HG02885 (cell line): Measurements from ENCODE around the gene PIEZO2.

Experiments
- ATAC-seq: cut with Tn5 transposase; IDR thresholded peaks from one replicate; pipeline ENCODE4 v1.9.1; 2021; ENCODE audit warnings: mild to moderate bottlenecking; ENCODE audit not compliant: unreplicated experiment, poor library complexity

Gene PIEZO2

DNA sequence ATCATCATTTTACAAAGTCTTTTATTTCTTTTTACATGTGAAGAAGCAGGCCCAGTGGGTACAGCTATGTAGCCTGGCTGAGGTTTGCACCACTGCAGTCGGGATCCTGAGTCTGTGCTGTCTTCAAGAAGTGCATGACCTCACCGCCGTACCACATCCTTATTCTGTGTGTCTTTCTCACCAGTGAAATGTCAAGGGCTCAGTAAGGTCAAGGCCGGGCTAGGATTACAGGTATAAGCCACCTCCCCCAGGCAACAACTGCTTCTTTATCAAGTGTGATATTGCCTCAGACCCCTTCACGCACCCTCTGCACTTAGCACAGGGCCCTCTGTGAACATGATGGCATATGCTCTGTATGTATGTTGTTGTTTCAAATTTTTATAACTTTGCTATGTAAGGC lies 76.7 kb downstream of the PIEZO2 start:
- ATAC-seq = no peak

DNA sequence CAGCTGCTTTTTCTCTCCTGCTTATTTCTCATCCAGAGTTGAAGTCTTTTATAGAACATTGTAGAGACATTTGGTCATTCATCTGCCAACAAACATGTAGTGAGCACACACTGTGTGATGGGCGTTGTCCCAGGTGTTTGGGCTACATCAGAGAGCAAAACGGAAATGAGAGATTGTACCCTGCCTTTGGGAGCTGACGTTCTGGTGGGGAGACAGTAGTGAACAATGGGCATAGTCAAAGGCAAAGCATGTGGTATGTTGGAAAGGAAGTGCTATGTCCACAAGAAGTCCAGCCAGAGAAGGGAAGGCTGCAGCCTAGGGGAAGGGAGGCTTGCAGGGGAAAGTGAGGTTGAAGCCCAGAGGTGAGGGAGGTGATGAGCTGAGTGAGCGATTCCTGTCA lies 78.1 kb downstream of the PIEZO2 start:
- ATAC-seq = no peak

- ATAC-seq = no peak
Observed at GRCh38 chr18:11070593-11070992, 78.8 kb downstream of the PIEZO2 start.

DNA sequence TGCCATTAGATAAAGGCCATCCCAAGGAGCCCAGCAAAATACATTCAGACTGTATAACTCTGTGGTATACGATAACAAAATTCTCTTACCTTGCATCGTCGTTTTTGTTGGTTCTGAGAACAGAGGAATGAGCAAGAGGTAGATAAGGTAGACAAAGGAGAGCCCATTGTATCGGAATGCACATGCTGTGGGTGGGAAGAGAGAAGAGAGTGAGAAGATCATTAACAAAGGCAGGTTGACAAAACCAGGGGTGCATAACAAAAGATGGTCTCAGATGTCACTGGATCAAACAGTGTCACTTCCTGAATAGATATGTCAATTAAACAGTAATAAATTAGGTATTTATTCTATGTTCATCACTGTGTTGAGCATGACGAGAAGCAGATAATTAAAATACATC lies 83.3 kb downstream of the PIEZO2 start:
- no peak for ATAC-seq

DNA sequence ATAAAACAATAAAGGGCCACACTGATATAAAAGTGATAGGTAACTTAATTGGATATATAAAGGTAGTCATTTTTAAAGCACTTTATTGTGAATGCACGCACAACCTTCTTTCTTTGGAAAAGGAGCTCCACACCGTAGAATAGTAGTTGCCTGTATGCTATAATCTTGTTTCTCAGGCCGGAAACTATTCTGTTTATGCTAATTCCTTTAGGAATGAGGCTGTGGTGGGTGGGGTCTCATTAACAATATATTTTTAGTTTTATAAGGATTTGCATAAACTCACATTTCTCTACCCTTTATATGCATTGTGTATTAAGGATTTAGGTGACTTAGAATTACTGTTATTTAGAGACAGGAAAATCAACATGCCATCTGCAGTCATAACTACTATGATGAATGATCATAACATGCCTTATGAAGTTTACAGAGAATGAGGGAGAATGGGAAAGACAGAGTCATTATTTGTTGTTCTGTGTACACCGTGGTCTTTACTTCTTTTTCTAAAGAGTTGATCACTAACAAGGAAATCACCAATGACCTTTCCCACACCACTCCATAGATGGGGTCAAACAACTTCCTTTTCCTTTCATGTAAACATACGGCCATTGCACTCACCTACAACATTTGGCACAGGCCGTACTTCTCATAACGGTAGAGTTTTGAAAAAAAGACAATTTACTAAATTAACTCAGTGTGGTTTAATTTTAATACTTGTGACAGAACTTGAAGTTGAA lies 84.5 kb downstream of the PIEZO2 start:
- ATAC-seq = no peak

- no peak for ATAC-seq
Observed at GRCh38 chr18:11064106-11064505, 85.3 kb downstream of the PIEZO2 start.

- no peak for ATAC-seq
Observed at GRCh38 chr18:11055721-11056120, 93.6 kb downstream of the PIEZO2 start.

DNA sequence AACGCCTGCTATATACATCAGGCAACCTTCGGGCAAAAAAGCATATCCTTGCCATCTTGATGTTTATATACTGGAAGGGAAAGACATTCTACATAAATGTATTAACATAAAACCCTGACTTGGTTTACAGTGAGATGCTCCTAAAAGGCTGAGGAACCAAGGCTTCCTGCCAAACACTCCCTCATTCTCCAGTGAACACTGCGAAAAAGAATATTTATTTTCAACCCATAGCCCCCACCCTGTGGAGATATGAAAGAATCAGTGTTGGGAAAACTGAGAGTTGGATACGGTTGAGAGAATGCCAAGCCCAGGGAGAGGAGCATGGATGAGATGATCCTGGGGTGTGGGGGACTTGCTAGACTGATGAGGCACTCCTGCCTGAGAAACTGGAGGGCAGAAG lies 94.9 kb downstream of the PIEZO2 start:
- ATAC-seq = no peak

DNA sequence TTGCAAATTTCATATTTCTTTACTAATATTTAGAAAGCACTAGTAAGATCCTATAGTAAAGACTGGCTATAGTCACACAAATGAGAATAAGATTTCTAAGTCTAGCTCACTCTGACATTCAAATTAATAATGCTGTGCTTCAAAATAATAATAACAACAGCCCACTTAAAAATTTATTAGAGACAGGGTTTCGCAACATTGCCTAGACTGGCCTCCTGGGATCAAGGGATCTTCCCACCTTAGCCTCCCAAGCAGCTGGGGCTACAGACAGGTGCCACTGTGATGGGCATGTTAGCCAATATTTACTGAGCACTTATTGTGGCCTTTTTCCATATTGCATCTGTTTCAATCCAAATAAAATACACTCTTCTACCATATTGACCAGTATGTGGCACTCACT lies 96.1 kb downstream of the PIEZO2 start:
- ATAC-seq = no peak

DNA sequence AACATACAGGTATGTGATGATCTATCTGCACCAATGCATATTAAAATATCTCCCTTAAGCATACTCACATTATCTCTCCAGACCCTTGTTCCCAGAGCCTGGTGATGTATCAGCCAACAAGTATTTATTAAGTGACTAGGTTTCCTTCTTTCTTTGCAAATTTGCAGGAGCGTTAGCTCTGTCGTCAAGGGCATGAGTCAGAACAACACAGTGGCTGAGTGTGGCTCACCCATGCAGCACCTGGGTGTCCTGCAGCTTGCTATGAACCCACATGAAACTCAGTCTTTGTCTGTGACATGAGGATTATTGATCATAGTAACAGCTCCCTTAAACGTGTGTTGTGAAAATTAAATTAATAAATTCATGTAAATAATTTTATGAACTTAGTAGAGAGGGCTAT lies 96.6 kb downstream of the PIEZO2 start:
- ATAC-seq = no peak

DNA sequence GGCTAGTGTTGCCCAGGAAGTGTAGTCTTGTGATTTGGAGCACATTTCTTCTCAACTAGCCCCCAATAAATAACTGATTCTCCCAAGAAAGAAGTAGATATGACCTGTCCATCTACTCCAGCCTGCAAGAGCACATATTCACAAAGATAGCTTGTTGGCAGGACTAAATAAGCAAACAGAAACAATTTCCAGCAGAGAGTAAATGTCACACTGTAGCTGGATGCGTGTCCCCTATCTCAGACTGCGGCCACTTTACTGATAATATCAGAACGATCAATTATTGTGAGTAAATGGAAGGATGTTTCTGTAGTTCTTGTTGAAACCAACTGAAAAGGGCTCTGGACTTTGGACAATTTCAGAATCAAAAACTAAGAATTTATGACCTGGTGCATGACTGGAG lies 97.9 kb downstream of the PIEZO2 start:
- no peak for ATAC-seq

- no peak for ATAC-seq
Observed at GRCh38 chr18:11050966-11051365, 98.4 kb downstream of the PIEZO2 start.

- no peak for ATAC-seq
Observed at GRCh38 chr18:11047817-11048216, 101.6 kb downstream of the PIEZO2 start.

DNA sequence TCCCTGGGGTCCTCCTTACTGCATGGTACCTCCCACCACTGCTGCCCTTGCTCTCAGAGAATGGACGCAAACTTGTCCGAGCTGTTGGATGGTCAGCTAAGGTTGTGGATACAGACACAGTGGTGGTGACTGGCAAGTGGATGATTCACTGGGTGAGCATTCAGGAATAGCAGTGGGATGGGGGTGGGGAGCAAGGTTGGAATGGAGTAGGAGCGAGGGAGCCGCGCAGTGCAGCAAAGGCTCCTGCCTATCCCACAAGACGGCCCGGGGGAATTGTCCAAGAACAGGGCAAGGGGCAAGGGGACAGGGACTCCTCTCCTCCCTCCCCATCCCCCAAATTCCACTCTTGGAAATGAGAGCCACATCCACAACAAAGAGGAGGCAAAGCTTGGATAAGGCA lies 102.2 kb downstream of the PIEZO2 start:
- no peak for ATAC-seq

DNA sequence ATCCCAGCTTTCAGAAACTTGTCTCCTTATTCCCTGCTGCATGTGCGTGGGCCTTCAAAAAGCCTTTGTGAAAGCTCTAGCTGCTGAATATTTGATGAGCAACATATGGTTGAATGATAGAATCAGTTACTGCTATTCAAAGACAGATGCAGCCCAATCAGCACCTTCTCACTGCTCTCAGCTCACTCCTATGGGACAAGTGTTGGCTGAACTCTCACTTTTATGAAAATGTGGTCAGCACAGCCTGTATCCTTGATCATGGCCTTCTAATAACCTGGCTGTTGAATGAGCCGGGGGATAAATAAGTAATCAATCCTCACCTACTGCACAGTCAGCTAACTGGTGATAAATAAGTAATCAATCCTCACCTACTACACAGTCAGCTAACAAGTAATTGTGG lies 103.2 kb downstream of the PIEZO2 start:
- no peak for ATAC-seq

- ATAC-seq = no peak
Observed at GRCh38 chr18:11043694-11044093, 105.7 kb downstream of the PIEZO2 start.

- ATAC-seq = no peak
Observed at GRCh38 chr18:11042247-11042646, 107.1 kb downstream of the PIEZO2 start.

DNA sequence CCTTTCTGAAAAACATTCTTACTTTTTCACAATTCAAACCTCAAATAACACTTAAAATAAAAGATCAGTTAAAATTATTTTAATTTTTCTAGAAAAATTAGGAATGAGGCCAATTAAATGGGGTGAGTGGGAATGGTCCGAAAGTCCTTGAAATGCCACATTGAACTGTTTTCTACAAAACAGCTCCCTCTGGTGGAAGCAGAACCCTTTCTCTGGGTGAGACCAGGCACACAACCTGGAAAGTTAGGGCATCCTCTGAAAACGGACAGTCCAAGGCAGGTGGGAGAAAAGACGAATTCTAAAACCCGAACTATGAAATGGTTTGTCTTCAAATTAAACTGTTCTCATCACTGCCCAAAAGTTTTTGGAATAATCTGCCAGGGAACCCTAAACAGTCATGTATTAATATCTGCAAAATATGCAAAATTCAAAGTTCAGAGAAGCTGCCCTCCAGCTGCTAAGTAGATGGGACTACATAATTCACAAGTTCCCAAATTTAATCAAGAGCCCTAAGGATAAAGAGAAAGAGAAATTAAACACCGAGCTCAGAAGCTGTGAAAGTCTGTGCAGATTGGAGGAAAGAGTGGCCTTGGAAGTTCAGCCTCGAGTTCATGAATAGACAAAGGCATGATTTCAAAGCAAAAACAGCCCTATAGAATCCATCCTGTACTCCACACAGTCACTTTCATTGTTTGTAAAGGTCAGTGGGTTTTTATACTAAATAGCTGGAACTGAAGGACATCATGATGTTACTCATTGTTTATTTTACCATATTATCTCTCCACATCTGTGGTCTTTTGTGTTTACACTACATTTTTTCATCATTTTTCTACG lies 108.3 kb downstream of the PIEZO2 start:
- no peak for ATAC-seq

DNA sequence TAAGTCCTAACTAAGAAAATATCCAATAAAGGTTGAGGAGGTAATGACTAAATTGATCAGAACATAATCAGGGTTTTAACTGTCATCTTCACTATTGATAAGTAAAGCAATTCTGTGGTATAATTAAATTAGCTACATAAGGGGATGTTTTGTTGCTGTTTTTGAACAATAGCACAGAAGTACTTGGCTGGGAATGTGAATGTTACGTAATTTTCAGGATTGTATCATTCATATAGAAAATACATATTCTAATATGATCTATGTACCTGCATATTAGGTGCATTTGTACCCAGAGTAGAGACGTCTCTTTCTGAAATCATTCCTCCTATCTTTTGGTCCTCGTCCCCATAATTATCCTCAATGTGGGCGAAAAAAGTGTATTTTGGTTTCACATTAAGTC lies 109.0 kb downstream of the PIEZO2 start:
- no peak for ATAC-seq

DNA sequence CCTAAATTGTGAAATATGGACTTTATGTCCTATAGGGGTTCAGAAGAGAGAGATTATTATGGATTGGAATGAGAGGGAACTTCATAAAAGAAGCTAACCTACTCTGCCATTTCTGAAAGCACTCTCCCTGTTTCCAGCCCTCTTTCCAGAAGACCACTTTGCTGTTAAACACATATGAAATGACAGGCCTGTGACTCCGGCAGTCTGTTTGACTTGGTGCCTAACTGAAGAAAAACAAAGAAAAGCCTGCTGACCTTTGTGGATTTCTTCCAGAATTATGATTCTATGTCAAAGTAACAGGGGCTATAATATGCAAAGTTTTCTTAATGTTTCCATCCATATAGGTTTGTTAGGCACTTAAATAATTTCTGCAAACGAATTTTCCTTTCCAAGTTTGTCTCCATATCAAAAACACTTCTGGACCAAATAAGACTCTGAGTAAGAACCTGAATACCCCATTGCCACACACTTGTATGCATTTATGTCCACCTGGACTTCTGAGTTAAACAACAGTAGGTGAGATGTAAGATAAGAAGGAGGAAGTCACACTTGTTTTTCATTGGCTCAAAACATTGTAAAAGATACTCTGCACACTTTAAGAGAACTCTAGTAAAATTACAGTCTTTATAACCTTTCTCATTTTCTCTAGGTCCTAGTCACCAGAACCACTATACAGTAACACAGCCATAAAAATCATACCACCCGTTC lies 111.7 kb downstream of the PIEZO2 start:
- ATAC-seq = no peak

GRCh38 chr18:11035814-11036495 lies 113.4 kb downstream of the PIEZO2 start:
- no peak for ATAC-seq
